IMR-90 (cell line): Measurements from ENCODE around the gene RTN4RL2. TPM values are rescaled to one million over a fixed set of nuclear protein-coding genes. Genes with fewer than 3 reads are reported as not detected.
A peak's percentile ranks its signal among the peaks of the same experiment; 100 is the strongest.

Experiments used
- ATAC-seq: fragments of 200-7000 bp; cut with Tn5 transposase; 2 replicates; pipeline ENCODE4 v1.9.1; 2020; ENCODE audit warnings: low read depth, mild to moderate bottlenecking, moderate library complexity
- BruUV-seq: library from RNA; stranded (reverse); fragments of 400-500 nt; replicated peaks from 2 replicates; lab custom pipeline; 2021; lab: Mats Ljungman, UMichigan
- CTCF ChIA-PET: fragments of 300-600 bp; formaldehyde crosslinking; extraction: SDS; loops from one replicate; lab custom pipeline; 2021; ENCODE audit warnings: antibody characterized with exemption; lab: Yijun Ruan, JAX
- POLR2A ChIA-PET: fragments of 300-600 bp; sonication (Branson Sonifier 250); formaldehyde crosslinking; loops from one replicate; lab custom pipeline; 2022; ENCODE audit warnings: antibody characterized with exemption; ENCODE audit not compliant: unreplicated experiment; lab: Charles Lee
- DNase-seq: peaks from one replicate; pipeline ENCODE4 v3.0.0; 2013
- H2AFZ ChIP-seq: replicated peaks from 2 replicates; pipeline ENCODE3; 2013; ENCODE audit warnings: low read length, mild to moderate bottlenecking; ENCODE audit not compliant: poor library complexity
- H2AK5ac ChIP-seq: 2 replicates; pipeline ENCODE4 v1.6.1; 2013; ENCODE audit warnings: low read depth, low read length, inconsistent platforms
- H2AK9ac ChIP-seq: replicated peaks from 2 replicates; pipeline ENCODE3; 2013; ENCODE audit warnings: mild to moderate bottlenecking, low read depth, low read length, moderate library complexity; ENCODE audit not compliant: poor library complexity
- H2BK120ac ChIP-seq: 2 replicates; pipeline ENCODE4 v1.6.1; 2013; ENCODE audit warnings: low read depth, low read length, inconsistent platforms
- H2BK15ac ChIP-seq: 3 replicates; pipeline ENCODE4 v1.6.1; 2013; ENCODE audit warnings: low read depth, low read length, inconsistent platforms
- H2BK20ac ChIP-seq: 2 replicates; pipeline ENCODE4 v1.6.1; 2013; ENCODE audit warnings: low read depth, mild to moderate bottlenecking, inconsistent platforms, low read length, moderate library complexity
- H2BK5ac ChIP-seq: 2 replicates; pipeline ENCODE4 v1.6.1; 2013; ENCODE audit warnings: mild to moderate bottlenecking, low read depth, low read length, inconsistent platforms; ENCODE audit not compliant: poor library complexity, severe bottlenecking
- H3K14ac ChIP-seq: replicated peaks from 2 replicates; pipeline ENCODE4 v1.6.1; 2013; ENCODE audit warnings: low read depth, low read length, inconsistent platforms
- H3K18ac ChIP-seq: 2 replicates; pipeline ENCODE4 v1.6.1; 2013; ENCODE audit warnings: low read depth, low read length, control low read depth
- H3K23ac ChIP-seq: 2 replicates; pipeline ENCODE4 v1.6.1; 2013; ENCODE audit warnings: low read depth, low read length, inconsistent platforms
- H3K27ac ChIP-seq: 2 replicates; pipeline ENCODE4 v1.5.1; 2013; ENCODE audit warnings: mild to moderate bottlenecking, control low read depth, low read length; ENCODE audit not compliant: insufficient read depth
- H3K27me3 ChIP-seq: 2 replicates; pipeline ENCODE4 v1.6.1; 2013; ENCODE audit warnings: low read length; ENCODE audit not compliant: control insufficient read depth, insufficient read depth
- H3K36me3 ChIP-seq: 2 replicates; pipeline ENCODE4 v1.6.1; 2013; ENCODE audit warnings: low read length, mixed read lengths; ENCODE audit not compliant: control insufficient read depth, insufficient read depth
- H3K4ac ChIP-seq: 2 replicates; pipeline ENCODE4 v1.6.1; 2013; ENCODE audit warnings: low read depth, low read length, inconsistent platforms
- H3K4me1 ChIP-seq: 2 replicates; pipeline ENCODE4 v1.6.1; 2013; ENCODE audit warnings: low read length, mixed read lengths; ENCODE audit not compliant: control insufficient read depth, insufficient read depth
- H3K4me2 ChIP-seq: 2 replicates; pipeline ENCODE4 v1.6.1; 2013; ENCODE audit warnings: low read depth, mild to moderate bottlenecking, control low read depth, low read length, moderate library complexity
- H3K4me3 ChIP-seq: 2 replicates; pipeline ENCODE4 v1.5.1; 2013; ENCODE audit warnings: low read depth, mild to moderate bottlenecking, control low read depth, low read length, moderate library complexity; ENCODE audit not compliant: insufficient read depth
- H3K56ac ChIP-seq: 2 replicates; pipeline ENCODE4 v1.6.1; 2013; ENCODE audit warnings: low read length, inconsistent platforms; ENCODE audit not compliant: insufficient read depth; ENCODE audit errors: extremely low read depth
- H3K79me1 ChIP-seq, 2 experiments: 2 replicates each; pipeline ENCODE4 v1.6.1; 2013; ENCODE audit warnings: low read length in 2 of 2, inconsistent platforms in 1 of 2, low read depth in 1 of 2
- H3K9ac ChIP-seq: 2 replicates; pipeline ENCODE4 v1.6.1; 2013; ENCODE audit warnings: low read depth, low read length, control low read depth
- H3K9me1 ChIP-seq: 2 replicates; pipeline ENCODE4 v1.6.1; 2013; ENCODE audit warnings: low read length, inconsistent platforms; ENCODE audit not compliant: insufficient read depth
- H3K9me3 ChIP-seq: 2 replicates; pipeline ENCODE4 v1.6.1; 2013; ENCODE audit warnings: low read length; ENCODE audit not compliant: control insufficient read depth, insufficient read depth
- H4K20me1 ChIP-seq: 2 replicates; pipeline ENCODE4 v1.6.1; 2013; ENCODE audit warnings: low read length, inconsistent platforms; ENCODE audit not compliant: insufficient read depth
- H4K5ac ChIP-seq: 2 replicates; pipeline ENCODE4 v1.6.1; 2013; ENCODE audit warnings: mild to moderate bottlenecking, low read depth, low read length, control low read depth
- H4K8ac ChIP-seq, 2 experiments: 2 replicates each; pipeline ENCODE4 v1.6.1; 2013; ENCODE audit warnings: low read depth in 2 of 2, low read length in 2 of 2, control low read depth in 1 of 2, inconsistent platforms in 1 of 2
- H4K91ac ChIP-seq: 2 replicates; pipeline ENCODE4 v1.6.1; 2013; ENCODE audit warnings: low read depth, low read length, inconsistent platforms; ENCODE audit not compliant: insufficient read depth
- BHLHE40 ChIP-seq: fragments of 150-350 bp; IDR thresholded peaks from 2 replicates; pipeline ENCODE4 v1.6.1; 2016; ENCODE audit warnings: mild to moderate bottlenecking, low read depth, low read length
- CTCF ChIP-seq: conservative IDR thresholded peaks from 2 replicates; pipeline ENCODE4 v1.5.1; 2012; ENCODE audit warnings: mild to moderate bottlenecking, low read depth, low read length, improper control_type of control experiment
- MAZ ChIP-seq: IDR thresholded peaks from 2 replicates; pipeline ENCODE4 v1.6.1; 2012; ENCODE audit warnings: low read depth, mild to moderate bottlenecking, low read length, improper control_type of control experiment, moderate library complexity, borderline replicate concordance
- RAD21 ChIP-seq: IDR thresholded peaks from 2 replicates; pipeline ENCODE4 v1.6.1; 2012; ENCODE audit warnings: low read length, improper control_type of control experiment
- SMC3 ChIP-seq: fragments of 150-350 bp; IDR thresholded peaks from 2 replicates; pipeline ENCODE4 v1.6.1; 2016; ENCODE audit warnings: low read depth, mild to moderate bottlenecking, antibody characterized with exemption, low read length, moderate library complexity
- WGBS, 2 experiments: methylation state at CpG; one replicate each; pipeline versions ENCODE4 v1.1.5 to v1.1.7; 2013; ENCODE audit warnings: missing lambda C conversion rate in 2 of 2; ENCODE audit not compliant: insufficient read length in 1 of 2; ENCODE audit errors: extremely low coverage in 2 of 2; 5-methylcytosine and 5-hydroxymethylcytosine counted together
- dilution Hi-C: fragments of 300-500 bp; cut with HindIII; formaldehyde crosslinking; loops from one replicate; pipeline ENCODE4 v1.14.3; 2018; ENCODE audit warnings: low sequenced_read_pairs; ENCODE audit not compliant: unreplicated experiment
- in situ Hi-C: fragments of 300-500 bp; cut with MboI; formaldehyde crosslinking; loops from 3 replicates; pipeline ENCODE4 v1.14.3; 2019; ENCODE audit warnings: low sequenced_read_pairs, inconsistent platforms, mixed read lengths
- intact Hi-C: fragments of 100-400 bp; cut with micrococcal nuclease; formaldehyde crosslinking; loops from 2 replicates; pipeline ENCODE4 v1.10.0; 2022
- polyA plus RNA-seq, 3 experiments: library from polyadenylated mRNA; depleted of rRNA; stranded (reverse); fragments of >200 nt; gene quantifications; 2 replicates each; pipeline ENCODE4 v1.2.3, GENCODE V29; 2012; ENCODE audit warnings: low replicate concordance in 1 of 3
- total RNA-seq: library from RNA; depleted of rRNA; stranded (reverse); fragments of >200 nt; gene quantifications from 2 replicates; pipeline ENCODE4 v1.2.3, GENCODE V29; 2012

RTN4RL2 gene
- total and polyA plus RNA-seq, 2 of the 4 experiments (the other 2 are of a cell fraction): 1.5 TPM; not detected in 1

- Histone ChIP-seq H2BK120ac (no peak overlapping the region), H3K36me3 (no peaks in the 10 kb centered on the region), H3K4me3 (no peak overlapping the region), H3K23ac (no peak overlapping the region), H2BK15ac (no peak overlapping the region), H3K9ac (no peak overlapping the region), H4K91ac (no peak overlapping the region), H3K4ac (no peak overlapping the region), H2AK5ac (peak overlapping the region; percentile 20; the same call in 1 of the 2 replicates), H2BK5ac (no peak overlapping the region), H3K4me2 (peak overlapping the region; percentile 34; the same call in 1 of the 2 replicates), H3K27me3 (peaks cover 51% of the 10 kb centered on the region), H2AFZ (peak overlapping the region; percentile 11), H3K18ac (no peak overlapping the region), H4K5ac (no peak overlapping the region), H3K56ac (no peak overlapping the region), H3K4me1 (peaks cover 3% of the 10 kb centered on the region; the same call in 1 of the 2 replicates), H3K79me1 (no peaks in the 10 kb centered on the region), H3K9me3 (no peaks in the 10 kb centered on the region), H4K20me1 (no peaks in the 10 kb centered on the region), H2BK20ac (no peak overlapping the region; the same call in 1 of the 2 replicates), H3K9me1 (0 out of 2 replicates have a peak, but pooled peaks cover 4% of the 10 kb centered on the region), H3K27ac (no peak overlapping the region), H2AK9ac (peak overlapping the region; percentile 60), H3K14ac (no peak overlapping the region), H4K8ac (peak overlapping the region in 1 of 2 experiments; percentile 50; a peak in 1 of 4 replicates)
- intact Hi-C loops (loop anchor here (1.0 to 10.0 kb wide), 6 partner anchors 23 to 1055 kb away; no protein-coding TSS in a partner anchor), dilution Hi-C loops (no loop called here), in situ Hi-C loops (loop anchor here (5.0 to 10.0 kb wide), 2 partner anchors 70 to 188 kb away; partner anchors contain the start of gene YPEL4)
- CTCF ChIA-PET: interaction anchor here (0.8 to 3.9 kb wide), 6 partner anchors 19 to 111 kb away, joined by 3 to 22 read pairs (median 6); no protein-coding TSS in a partner anchor
- whole genome bisulfite sequencing, 2 experiments: 0% methylated on average over 9 of the region's 19 CpGs; no CpG with 5 or more reads in 1 of the 2 experiments
- BruUV-seq: no TSS peak
- ATAC-seq (peak; percentile 89), DNase-seq (peak; percentile 77)
- POLR2A ChIA-PET: no interaction called here
- TF ChIP-seq CTCF: peak; percentile 97
- TF ChIP-seq SMC3: peak; percentile 93
- TF ChIP-seq BHLHE40: no peak
- TF ChIP-seq RAD21: peak; percentile 92
- peak; percentile 54; the same call in 1 of the 2 replicates for TF ChIP-seq MAZ
Observed at GRCh38 chr11:57456960-57457642, 3.2 kb upstream of the RTN4RL2 start.
